Mesendoderm (in vitro differentiated cells): ENCODE measurements around the gene PRRC1.

Experiments
- DNase-seq: peaks from one replicate; pipeline ENCODE4 v3.0.0; 2013
- H2AK5ac ChIP-seq: 2 replicates; pipeline ENCODE4 v1.6.1; 2013; ENCODE audit warnings: low read length, inconsistent platforms
- H2BK120ac ChIP-seq: 2 replicates; pipeline ENCODE4 v1.6.1; 2013; ENCODE audit warnings: low read depth, mild to moderate bottlenecking, low read length, moderate library complexity, mixed read lengths
- H2BK15ac ChIP-seq: replicated peaks from 2 replicates; pipeline ENCODE4 v1.6.1; 2013; ENCODE audit warnings: low read depth, mild to moderate bottlenecking, moderate library complexity
- H2BK5ac ChIP-seq: 2 replicates; pipeline ENCODE4 v1.6.1; 2013; ENCODE audit warnings: low read length, inconsistent platforms
- H3K18ac ChIP-seq: 2 replicates; pipeline ENCODE4 v1.6.1; 2013; ENCODE audit warnings: mild to moderate bottlenecking, low read length, mixed read lengths
- H3K23ac ChIP-seq: one replicate; pipeline ENCODE4 v1.6.1; 2013; ENCODE audit warnings: low read length
- H3K27ac ChIP-seq: 2 replicates; pipeline ENCODE4 v1.5.1; 2013; ENCODE audit warnings: low read depth, mild to moderate bottlenecking, inconsistent platforms, low read length, moderate library complexity
- H3K27me3 ChIP-seq: 2 replicates; pipeline ENCODE4 v1.6.1; 2013; ENCODE audit warnings: low read length, control low read depth, mild to moderate bottlenecking, inconsistent platforms; ENCODE audit not compliant: insufficient read depth, poor library complexity
- H3K36me3 ChIP-seq: 2 replicates; pipeline ENCODE4 v1.6.1; 2013; ENCODE audit warnings: low read length, inconsistent platforms; ENCODE audit not compliant: control insufficient read depth, insufficient read depth
- H3K4ac ChIP-seq: one replicate; pipeline ENCODE4 v1.6.1; 2013; ENCODE audit warnings: low read depth, mild to moderate bottlenecking, low read length, moderate library complexity
- H3K4me1 ChIP-seq: 2 replicates; pipeline ENCODE4 v1.6.1; 2013; ENCODE audit warnings: low read depth, low read length, inconsistent platforms; ENCODE audit not compliant: control insufficient read depth
- H3K4me2 ChIP-seq: 2 replicates; pipeline ENCODE4 v1.6.1; 2013; ENCODE audit warnings: low read length
- H3K4me3 ChIP-seq: 2 replicates; pipeline ENCODE4 v1.5.1; 2013; ENCODE audit warnings: mild to moderate bottlenecking, low read length
- H3K56ac ChIP-seq: one replicate; pipeline ENCODE4 v1.6.1; 2013; ENCODE audit warnings: low read length
- H3K79me1 ChIP-seq: 2 replicates; pipeline ENCODE4 v1.6.1; 2013; ENCODE audit warnings: low read length, inconsistent platforms
- H3K79me2 ChIP-seq: 2 replicates; pipeline ENCODE4 v1.6.1; 2013; ENCODE audit warnings: mild to moderate bottlenecking, low read length; ENCODE audit not compliant: control insufficient read depth, insufficient read depth
- H3K9ac ChIP-seq: 2 replicates; pipeline ENCODE4 v1.6.1; 2013; ENCODE audit warnings: low read length, inconsistent platforms
- H4K5ac ChIP-seq: one replicate; pipeline ENCODE4 v1.6.1; 2013; ENCODE audit warnings: low read length
- H4K8ac ChIP-seq: one replicate; pipeline ENCODE4 v1.6.1; 2013; ENCODE audit warnings: low read depth, mild to moderate bottlenecking, control low read depth, low read length, moderate library complexity
- WGBS: extraction: QIAGEN DNeasy Blood & Tissue Kit; methylation state at CpG from one replicate; pipeline ENCODE4 v1.1.7; 2013; ENCODE audit warnings: low lambda C conversion rate, missing lambda C conversion rate; ENCODE audit not compliant: insufficient coverage; ENCODE audit errors: extremely low coverage; 5-methylcytosine and 5-hydroxymethylcytosine counted together

PRRC1 gene

GRCh38 chr5:127498548-127498947 is 18.9 kb upstream of the PRRC1 start:
- H3K27ac ChIP-seq = no peak overlapping the region
- no peak overlapping the region for H3K4me2 ChIP-seq

GRCh38 chr5:127505905-127506304 is 11.5 kb upstream of the PRRC1 start:
- H3K36me3 ChIP-seq = no peaks in the 10 kb centered on the region
- H3K23ac ChIP-seq = no peak overlapping the region
- no peak overlapping the region for H2BK120ac ChIP-seq
- no peaks in the 10 kb centered on the region for H3K4me1 ChIP-seq
- no peak for DNase-seq
- H2AK5ac ChIP-seq = no peak overlapping the region
- no peak overlapping the region for H3K4me2 ChIP-seq
- H3K79me2 ChIP-seq = no peaks in the 10 kb centered on the region
- no peak overlapping the region for H3K56ac ChIP-seq
- H2BK5ac ChIP-seq = no peak overlapping the region
- H3K79me1 ChIP-seq = no peaks in the 10 kb centered on the region
- H3K4me3 ChIP-seq = no peak overlapping the region
- H2BK15ac ChIP-seq = no peak overlapping the region
- no peak overlapping the region for H3K18ac ChIP-seq
- no peak overlapping the region for H3K9ac ChIP-seq
- no peak overlapping the region for H3K27ac ChIP-seq
- no peak overlapping the region for H4K5ac ChIP-seq
- H3K27me3 ChIP-seq = no peaks in the 10 kb centered on the region
- H3K4ac ChIP-seq = no peak overlapping the region
- WGBS = 100% methylated on average over 1 of the region's 2 CpGs
- H4K8ac ChIP-seq = no peak overlapping the region

More at GRCh38 chr5:127498548-127498947, 18.9 kb upstream of the PRRC1 start:
- H2BK5ac ChIP-seq = no peak overlapping the region
- H2BK15ac ChIP-seq = no peak overlapping the region
- no peaks in the 10 kb centered on the region for H3K79me1 ChIP-seq
- no peak overlapping the region for H4K8ac ChIP-seq
- H2BK120ac ChIP-seq = no peak overlapping the region
- no peak overlapping the region for H3K56ac ChIP-seq
- H4K5ac ChIP-seq = no peak overlapping the region
- H3K79me2 ChIP-seq = no peaks in the 10 kb centered on the region
- no peak overlapping the region for H3K9ac ChIP-seq
- H3K36me3 ChIP-seq = no peaks in the 10 kb centered on the region
- no CpG with 5 or more reads among the region's 1 CpG for WGBS
- no peak overlapping the region for H2AK5ac ChIP-seq
- H3K4ac ChIP-seq = no peak overlapping the region
- no peak overlapping the region for H3K18ac ChIP-seq
- H3K27me3 ChIP-seq = no peaks in the 10 kb centered on the region
- H3K4me3 ChIP-seq = no peak overlapping the region
- DNase-seq = no peak
- no peaks in the 10 kb centered on the region for H3K4me1 ChIP-seq
- no peak overlapping the region for H3K23ac ChIP-seq

GRCh38 chr5:127506616-127507015 is 10.8 kb upstream of the PRRC1 start:
- Histone ChIP-seq H3K9ac (no peak overlapping the region), H3K4me3 (no peak overlapping the region), H2BK15ac (no peak overlapping the region)

GRCh38 chr5:127508644-127509373 is 8.6 kb upstream of the PRRC1 start:
- no peak overlapping the region for H3K4me3 ChIP-seq
- no peaks in the 10 kb centered on the region for H3K36me3 ChIP-seq
- DNase-seq = no peak
- no peaks in the 10 kb centered on the region for H3K79me2 ChIP-seq
- H3K23ac ChIP-seq = no peak overlapping the region
- no CpG with 5 or more reads among the region's 2 CpGs for WGBS
- no peak overlapping the region for H2BK5ac ChIP-seq
- no peak overlapping the region for H2BK15ac ChIP-seq
- no peak overlapping the region for H3K4me2 ChIP-seq
- H2BK120ac ChIP-seq = no peak overlapping the region
- H3K4me1 ChIP-seq = no peaks in the 10 kb centered on the region
- no peak overlapping the region for H3K18ac ChIP-seq
- no peak overlapping the region for H4K5ac ChIP-seq
- H3K9ac ChIP-seq = no peak overlapping the region
- H2AK5ac ChIP-seq = no peak overlapping the region
- H3K4ac ChIP-seq = no peak overlapping the region
- no peaks in the 10 kb centered on the region for H3K27me3 ChIP-seq
- H3K56ac ChIP-seq = no peak overlapping the region
- no peak overlapping the region for H3K27ac ChIP-seq
- H4K8ac ChIP-seq = no peak overlapping the region
- H3K79me1 ChIP-seq = no peaks in the 10 kb centered on the region

More at GRCh38 chr5:127506616-127507015, 10.8 kb upstream of the PRRC1 start:
- Histone ChIP-seq H3K4ac (no peak overlapping the region), H3K79me2 (no peaks in the 10 kb centered on the region), H3K56ac (no peak overlapping the region), H4K5ac (no peak overlapping the region), H3K4me1 (no peaks in the 10 kb centered on the region), H3K36me3 (no peaks in the 10 kb centered on the region), H3K27me3 (no peaks in the 10 kb centered on the region), H3K4me2 (no peak overlapping the region), H2BK120ac (no peak overlapping the region), H3K18ac (no peak overlapping the region), H3K79me1 (no peaks in the 10 kb centered on the region), H4K8ac (no peak overlapping the region), H3K23ac (no peak overlapping the region), H2AK5ac (no peak overlapping the region), H3K27ac (no peak overlapping the region), H2BK5ac (no peak overlapping the region)
- no CpG with 5 or more reads among the region's 6 CpGs for WGBS
- DNase-seq = no peak

- no peak overlapping the region for H2BK5ac ChIP-seq
- no peak overlapping the region for H3K56ac ChIP-seq
- no peak overlapping the region for H4K5ac ChIP-seq
- H3K4me1 ChIP-seq = no peaks in the 10 kb centered on the region
- no peak overlapping the region for H3K4me3 ChIP-seq
- no peak overlapping the region for H3K27ac ChIP-seq
- H3K4me2 ChIP-seq = no peak overlapping the region
- no peak overlapping the region for H2AK5ac ChIP-seq
- peaks cover 5% of the 10 kb centered on the region for H3K79me2 ChIP-seq
- H3K36me3 ChIP-seq = no peaks in the 10 kb centered on the region
- no peak overlapping the region for H3K4ac ChIP-seq
- H3K79me1 ChIP-seq = no peaks in the 10 kb centered on the region
- H3K18ac ChIP-seq = no peak overlapping the region
- H3K23ac ChIP-seq = no peak overlapping the region
- H2BK15ac ChIP-seq = no peak overlapping the region
- DNase-seq = no peak
- no peak overlapping the region for H4K8ac ChIP-seq
- no peak overlapping the region for H3K9ac ChIP-seq
- H2BK120ac ChIP-seq = no peak overlapping the region
- H3K27me3 ChIP-seq = no peaks in the 10 kb centered on the region
- no CpG with 5 or more reads among the region's 3 CpGs for WGBS
Measured at GRCh38 chr5:127513408-127513970, 4.0 kb upstream of the PRRC1 start.
